Activated CD8-positive, alpha-beta T cell treated with anti-CD3 and anti-CD28 coated beads for 36 hours (primary cell): ENCODE results near the gene SEC14L1. TPM values are rescaled to one million over a fixed set of nuclear protein-coding genes. Genes with fewer than 3 reads are reported as not detected.

Experiments
- ATAC-seq: fragments of 200-7000 bp; cut with Tn5 transposase; one replicate; pipeline ENCODE4 v1.10.0; 2021; ENCODE audit warnings: mild to moderate bottlenecking, moderate library complexity
- CTCF ChIA-PET: fragments of 350-600 bp; sonication (Branson Sonifier 250); formaldehyde crosslinking; loops from one replicate; lab custom pipeline; 2021; ENCODE audit warnings: antibody characterized with exemption; lab: Charles Lee
- POLR2A ChIA-PET: fragments of 350-600 bp; sonication (Branson Sonifier 250); formaldehyde crosslinking; loops from one replicate; lab custom pipeline; 2021; ENCODE audit warnings: antibody characterized with exemption; lab: Charles Lee
- DNase-seq: peaks from one replicate; pipeline ENCODE4 v3.0.0-alpha.2; 2020
- H3K27ac Mint-ChIP-seq: one replicate; pipeline ENCODE4 v1.8.0; 2021; ENCODE audit warnings: mild to moderate bottlenecking, mixed read lengths
- H3K27me3 Mint-ChIP-seq: one replicate; pipeline ENCODE4 v1.8.0; 2021; ENCODE audit warnings: mixed read lengths
- H3K36me3 Mint-ChIP-seq: one replicate; pipeline ENCODE4 v1.8.0; 2021; ENCODE audit warnings: low read depth, mixed read lengths
- H3K4me1 Mint-ChIP-seq: one replicate; pipeline ENCODE4 v1.8.0; 2021; ENCODE audit warnings: low read depth, mixed read lengths
- H3K4me3 Mint-ChIP-seq: one replicate; pipeline ENCODE4 v1.8.0; 2021; ENCODE audit warnings: mild to moderate bottlenecking, moderate library complexity, mixed read lengths
- H3K9me3 Mint-ChIP-seq: one replicate; pipeline ENCODE4 v1.8.0; 2021; ENCODE audit warnings: mixed read lengths
- intact Hi-C: fragments of 100-400 bp; cut with micrococcal nuclease; formaldehyde crosslinking; loops from one replicate; pipeline ENCODE4 v1.10.0; 2022
- total RNA-seq, 2 experiments: library from RNA; stranded (reverse); gene quantifications; one replicate each; pipeline ENCODE4 v1.2.3, GENCODE V29; 2021
- TF ChIP-seq, protein P1 (sequence below): fragments of 200-600 bp; IDR thresholded peaks from one replicate; pipeline ENCODE4 v1.8.0; 2022; ENCODE audit warnings: antibody characterized with exemption, mild to moderate bottlenecking

The SEC14L1 gene
- total RNA-seq, 2 experiments from 2014 or later = 79.7 to 91.6 TPM

DNA sequence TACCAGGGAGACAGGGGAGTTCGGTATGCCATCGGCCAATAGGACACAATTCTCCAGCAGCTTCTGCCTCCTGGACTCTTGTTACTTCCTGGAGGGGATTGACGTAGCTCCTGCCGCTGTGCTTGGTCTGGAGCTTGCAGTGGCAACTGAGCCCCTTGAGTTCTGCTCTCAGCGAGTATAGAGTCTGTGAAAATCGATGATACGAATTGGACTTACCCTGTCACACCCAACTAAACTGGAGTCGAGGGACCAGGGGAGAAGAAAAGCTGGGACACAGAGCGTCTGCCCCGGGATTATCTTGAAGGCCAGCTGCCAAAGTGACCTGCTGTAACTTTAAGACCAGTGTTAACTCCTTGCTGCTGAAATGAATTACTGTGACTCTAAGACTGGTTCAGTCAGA is 22.2 kb downstream of the SEC14L1 start:
- intact Hi-C loops = no loop called here
- ATAC-seq = no peak
- peaks cover 35% of the 10 kb centered on the region for H3K4me1 Mint-ChIP-seq
- no peak overlapping the region for H3K4me3 Mint-ChIP-seq
- no peak overlapping the region for H3K27ac Mint-ChIP-seq
- H3K27me3 Mint-ChIP-seq = no peaks in the 10 kb centered on the region
- peaks cover 9% of the 10 kb centered on the region for H3K9me3 Mint-ChIP-seq
- H3K36me3 Mint-ChIP-seq = peaks cover 32% of the 10 kb centered on the region
- no peak for DNase-seq
- POLR2A ChIA-PET = interaction anchor here (0.8 to 1.3 kb wide), 3 partner anchors 8 to 807 kb away, joined by 3 read pairs; no protein-coding TSS in a partner anchor
- TF ChIP-seq, protein P1, sequence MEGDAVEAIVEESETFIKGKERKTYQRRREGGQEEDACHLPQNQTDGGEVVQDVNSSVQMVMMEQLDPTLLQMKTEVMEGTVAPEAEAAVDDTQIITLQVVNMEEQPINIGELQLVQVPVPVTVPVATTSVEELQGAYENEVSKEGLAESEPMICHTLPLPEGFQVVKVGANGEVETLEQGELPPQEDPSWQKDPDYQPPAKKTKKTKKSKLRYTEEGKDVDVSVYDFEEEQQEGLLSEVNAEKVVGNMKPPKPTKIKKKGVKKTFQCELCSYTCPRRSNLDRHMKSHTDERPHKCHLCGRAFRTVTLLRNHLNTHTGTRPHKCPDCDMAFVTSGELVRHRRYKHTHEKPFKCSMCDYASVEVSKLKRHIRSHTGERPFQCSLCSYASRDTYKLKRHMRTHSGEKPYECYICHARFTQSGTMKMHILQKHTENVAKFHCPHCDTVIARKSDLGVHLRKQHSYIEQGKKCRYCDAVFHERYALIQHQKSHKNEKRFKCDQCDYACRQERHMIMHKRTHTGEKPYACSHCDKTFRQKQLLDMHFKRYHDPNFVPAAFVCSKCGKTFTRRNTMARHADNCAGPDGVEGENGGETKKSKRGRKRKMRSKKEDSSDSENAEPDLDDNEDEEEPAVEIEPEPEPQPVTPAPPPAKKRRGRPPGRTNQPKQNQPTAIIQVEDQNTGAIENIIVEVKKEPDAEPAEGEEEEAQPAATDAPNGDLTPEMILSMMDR = no peak
- CTCF ChIA-PET = interaction anchor here (1.2 to 1.7 kb wide), 2 partner anchors 56 to 79 kb away, joined by 3 to 4 read pairs; no protein-coding TSS in a partner anchor

DNA sequence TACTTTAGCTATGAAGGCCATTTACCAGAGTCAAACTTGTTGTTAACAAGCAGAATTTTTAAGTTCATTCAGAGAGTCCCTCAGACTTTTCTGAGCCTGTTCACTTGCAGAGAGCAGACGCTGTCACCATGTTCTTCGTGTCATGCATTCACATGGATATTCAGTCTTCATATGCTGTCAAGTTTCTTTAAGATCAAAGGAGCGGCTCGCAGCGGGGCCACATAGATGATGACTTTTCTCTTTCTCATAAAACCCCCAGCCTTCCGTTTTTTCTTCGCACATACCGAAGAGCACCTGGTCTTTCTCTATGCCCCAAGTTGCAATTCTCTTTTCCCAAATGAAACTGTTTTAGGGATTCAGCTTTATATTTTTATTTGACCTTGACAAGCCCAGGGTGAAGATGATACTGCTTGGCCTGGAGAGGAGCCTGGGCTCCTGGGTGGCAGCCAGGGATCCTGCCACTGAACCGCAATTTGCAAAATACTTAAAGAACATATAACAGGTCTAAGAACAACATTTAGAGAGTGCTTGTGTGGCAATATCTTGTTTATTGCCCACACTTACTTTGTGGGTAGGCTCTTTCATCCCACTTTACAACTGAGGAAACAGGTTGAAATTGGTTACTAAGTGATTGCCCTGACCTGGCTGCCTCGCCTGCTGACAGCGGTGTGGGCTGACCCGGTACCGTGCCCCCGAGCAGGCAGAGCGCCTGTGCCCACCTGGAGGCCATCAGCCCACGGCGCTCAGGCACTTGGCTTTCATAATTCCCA is 22.9 kb downstream of the SEC14L1 start:
- POLR2A ChIA-PET = interaction anchor here (0.8 to 1.3 kb wide), 3 partner anchors 7 to 807 kb away, joined by 3 read pairs; no protein-coding TSS in a partner anchor
- intact Hi-C loops = no loop called here
- DNase-seq (no peak), ATAC-seq (no peak)
- TF ChIP-seq, protein P1 = no peak
- Mint-ChIP-seq H3K9me3 (peaks cover 15% of the 10 kb centered on the region), H3K36me3 (peaks cover 34% of the 10 kb centered on the region), H3K4me3 (no peak overlapping the region), H3K4me1 (peaks cover 30% of the 10 kb centered on the region), H3K27me3 (no peaks in the 10 kb centered on the region), H3K27ac (no peak overlapping the region)
- CTCF ChIA-PET = interaction anchor here (1.2 to 1.7 kb wide), 2 partner anchors 57 to 80 kb away, joined by 3 to 4 read pairs; no protein-coding TSS in a partner anchor

DNA sequence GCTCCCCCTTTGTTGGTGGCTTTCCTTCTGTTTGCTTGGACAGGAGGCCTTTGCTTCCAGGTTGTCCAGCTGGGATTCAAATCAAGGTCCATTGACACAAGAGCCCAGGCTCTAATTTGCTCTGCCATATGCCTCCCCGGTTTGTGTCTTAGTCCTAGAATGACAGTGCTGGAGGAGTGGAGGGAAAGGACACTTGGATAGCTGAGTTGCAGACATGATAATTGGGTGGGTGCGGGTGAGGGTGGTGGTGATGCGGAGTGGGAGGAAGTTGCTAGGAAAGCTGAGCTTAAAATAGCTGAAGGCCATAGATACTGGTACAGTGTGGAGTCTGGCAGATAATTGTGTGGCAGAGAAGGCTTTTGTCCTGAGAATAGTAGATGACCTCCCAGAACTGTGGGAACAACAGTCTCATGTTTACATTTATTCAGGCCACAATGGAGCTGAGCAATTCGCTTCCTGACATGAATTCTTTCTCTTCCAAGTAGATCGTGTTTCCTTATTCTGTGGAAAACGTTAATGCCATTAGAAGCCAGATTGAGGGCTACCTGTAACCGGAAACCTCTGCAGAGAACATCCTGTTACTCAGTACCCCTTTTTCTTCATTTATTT is 23.8 kb downstream of the SEC14L1 start:
- Mint-ChIP-seq H3K4me3 (no peak overlapping the region), H3K27ac (peak overlapping the region; percentile 70), H3K4me1 (peaks cover 30% of the 10 kb centered on the region), H3K9me3 (peaks cover 15% of the 10 kb centered on the region), H3K36me3 (peaks cover 37% of the 10 kb centered on the region), H3K27me3 (no peaks in the 10 kb centered on the region)
- POLR2A ChIA-PET = no interaction called here
- CTCF ChIA-PET = interaction anchor here (1.2 to 1.7 kb wide), 2 partner anchors 58 to 69 kb away, joined by 4 read pairs; no protein-coding TSS in a partner anchor
- intact Hi-C loops = no loop called here
- TF ChIP-seq, protein P1 = no peak
- DNase-seq (no peak), ATAC-seq (no peak)

DNA sequence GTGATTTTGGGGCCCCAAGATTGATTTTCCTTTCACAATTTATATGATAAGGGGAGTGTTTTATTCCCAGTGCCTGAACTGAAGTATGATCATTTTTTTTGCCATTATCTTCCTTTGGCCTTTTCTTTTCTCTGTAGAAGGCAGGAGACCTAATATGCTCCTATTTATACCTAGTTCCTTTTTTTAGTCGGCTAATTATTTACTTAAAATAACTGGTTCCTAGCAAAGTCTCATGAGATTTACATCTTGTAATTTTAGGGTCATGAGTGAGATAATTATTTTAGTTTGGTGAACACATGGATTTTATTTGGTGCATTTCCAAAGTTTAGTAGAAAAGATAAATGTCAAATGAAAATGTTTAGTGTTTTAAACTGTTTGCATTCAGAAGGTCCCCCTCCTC is 24.8 kb downstream of the SEC14L1 start:
- ChIA-PET POLR2A (no interaction called here), CTCF (interaction anchor here (1.2 kb wide), 1 partner anchor 70 kb away, joined by 4 read pairs; no protein-coding TSS in a partner anchor)
- H3K9me3 Mint-ChIP-seq = peaks cover 15% of the 10 kb centered on the region
- H3K4me3 Mint-ChIP-seq = no peak overlapping the region
- no peaks in the 10 kb centered on the region for H3K27me3 Mint-ChIP-seq
- peaks cover 38% of the 10 kb centered on the region for H3K36me3 Mint-ChIP-seq
- peak overlapping the region; percentile 70 for H3K27ac Mint-ChIP-seq
- intact Hi-C loops = no loop called here
- TF ChIP-seq, protein P1 = no peak
- no peak for ATAC-seq
- DNase-seq = no peak
- H3K4me1 Mint-ChIP-seq = peaks cover 21% of the 10 kb centered on the region
